Neural progenitor cell (in vitro differentiated cells): ENCODE data around the gene KPNA1. TPM values are rescaled to one million over a fixed set of nuclear protein-coding genes. Genes with fewer than 3 reads are reported as not detected.
A peak's percentile ranks its signal among the peaks of the same experiment; 100 is the strongest.

Experiments used
- DNase-seq: peaks from one replicate; pipeline ENCODE4 v3.0.0-alpha.2; 2016; ENCODE audit warnings: low spot score
- H2AFZ ChIP-seq: fragments of 200-600 bp; sonication (generic); replicated peaks from 2 replicates; pipeline ENCODE4 v1.6.1; 2016; ENCODE audit warnings: antibody characterized with exemption
- H3F3A ChIP-seq: fragments of 200-600 bp; sonication (generic); 2 replicates; pipeline ENCODE4 v1.6.1; 2016; ENCODE audit warnings: antibody characterized with exemption, low read depth
- H3K27ac ChIP-seq: fragments of 200-600 bp; sonication (generic); 2 replicates; pipeline ENCODE4 v1.5.1; 2016; ENCODE audit warnings: mild to moderate bottlenecking
- H3K27me3 ChIP-seq: fragments of 200-600 bp; sonication (generic); 2 replicates; pipeline ENCODE4 v1.6.1; 2016; ENCODE audit warnings: mild to moderate bottlenecking, moderate library complexity
- H3K36me3 ChIP-seq: fragments of 200-600 bp; sonication (generic); 2 replicates; pipeline ENCODE4 v1.5.1; 2016
- H3K4me1 ChIP-seq: fragments of 200-600 bp; sonication (generic); 2 replicates; pipeline ENCODE4 v1.6.1; 2016; ENCODE audit warnings: mixed run types
- H3K4me2 ChIP-seq: fragments of 200-600 bp; sonication (generic); 2 replicates; pipeline ENCODE4 v1.6.1; 2016
- H3K4me3 ChIP-seq: fragments of 200-600 bp; sonication (generic); 2 replicates; pipeline ENCODE4 v1.5.1; 2016
- H3K79me2 ChIP-seq: fragments of 200-600 bp; sonication (generic); 2 replicates; pipeline ENCODE4 v1.6.1; 2016; ENCODE audit warnings: low read depth
- H3K9ac ChIP-seq: fragments of 200-600 bp; sonication (generic); 2 replicates; pipeline ENCODE4 v1.6.1; 2016
- H3K9me3 ChIP-seq: fragments of 200-600 bp; sonication (generic); 2 replicates; pipeline ENCODE4 v1.5.1; 2016; ENCODE audit warnings: low read depth
- H4K20me1 ChIP-seq: fragments of 200-600 bp; sonication (generic); 2 replicates; pipeline ENCODE4 v1.6.1; 2016; ENCODE audit warnings: low read depth
- H3K27ac Mint-ChIP-seq: 3 replicates; pipeline ENCODE4 v1.8.0; 2021; ENCODE audit warnings: mixed read lengths
- H3K27me3 Mint-ChIP-seq: 2 replicates; pipeline ENCODE4 v1.8.0; 2022; ENCODE audit warnings: low read depth, mild to moderate bottlenecking, inconsistent platforms, moderate library complexity, mixed read lengths; ENCODE audit not compliant: insufficient read depth
- H3K36me3 Mint-ChIP-seq: 3 replicates; pipeline ENCODE4 v1.8.0; 2021; ENCODE audit warnings: mixed read lengths
- H3K4me1 Mint-ChIP-seq: 3 replicates; pipeline ENCODE4 v1.8.0; 2021; ENCODE audit warnings: mixed read lengths
- H3K4me3 Mint-ChIP-seq: 3 replicates; pipeline ENCODE4 v1.8.0; 2021; ENCODE audit warnings: mild to moderate bottlenecking, moderate library complexity, mixed read lengths
- H3K9me3 Mint-ChIP-seq: 3 replicates; pipeline ENCODE4 v1.8.0; 2020; ENCODE audit warnings: mixed read lengths
- EZH2 ChIP-seq: fragments of 200-600 bp; sonication (generic); IDR thresholded peaks from 2 replicates; pipeline ENCODE4 v1.6.1; 2017; ENCODE audit warnings: antibody characterized with exemption, mild to moderate bottlenecking, moderate library complexity
- EZH2phosphoT487 ChIP-seq: fragments of 200-600 bp; sonication (generic); IDR thresholded peaks from 2 replicates; pipeline ENCODE4 v1.6.1; 2017; ENCODE audit warnings: antibody characterized with exemption
- total RNA-seq: library from RNA; depleted of rRNA; stranded (reverse); fragments of >200 nt; gene quantifications from 2 replicates; pipeline ENCODE4 v1.2.3, GENCODE V29; 2015; ENCODE audit warnings: low replicate concordance
- TF ChIP-seq, protein P1 (sequence below): fragments of 200-600 bp; sonication (generic); IDR thresholded peaks from 2 replicates; pipeline ENCODE4 v1.5.1; 2017; ENCODE audit warnings: antibody characterized with exemption, mild to moderate bottlenecking

KPNA1 gene
- total RNA-seq, 1 donor from 2014 or later = 37.1 TPM

DNA sequence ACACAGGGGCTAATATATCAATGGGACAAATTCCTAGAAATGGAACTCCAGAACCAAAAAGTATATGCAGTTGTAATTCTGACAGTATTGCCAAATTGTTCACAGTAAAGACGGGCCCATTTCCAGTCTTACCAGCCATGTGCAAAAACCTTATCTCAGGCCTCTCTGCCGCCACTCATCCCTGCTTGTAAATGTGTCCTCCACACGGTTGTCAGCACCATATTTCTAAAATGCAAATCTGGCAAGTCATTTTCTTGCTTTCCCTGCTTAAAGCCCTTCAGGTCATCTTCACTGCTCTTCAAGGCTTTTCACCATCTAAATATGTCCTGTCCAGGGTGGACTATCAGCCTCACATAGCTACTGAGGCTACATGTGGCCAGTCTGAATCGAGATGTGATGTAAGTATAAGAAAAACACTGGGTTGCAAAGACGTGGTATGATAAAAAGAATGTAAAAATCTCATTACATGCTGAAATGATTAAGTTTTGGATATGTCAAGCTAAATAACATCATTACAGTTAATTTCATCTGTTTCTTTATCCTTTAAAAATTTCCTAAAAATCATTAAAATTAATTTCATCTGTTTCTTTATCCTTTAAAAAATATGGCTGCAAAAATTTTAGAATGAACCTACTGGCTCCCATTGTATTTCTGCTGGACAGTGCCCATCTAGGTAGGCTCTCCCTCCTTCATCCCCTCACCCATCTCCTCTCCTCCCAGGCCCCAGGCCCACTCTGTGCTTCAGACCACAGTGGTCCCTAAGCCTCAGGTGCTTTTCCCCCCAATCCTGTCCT, 48.4 kb upstream of the KPNA1 start:
- no peaks in the 10 kb centered on the region for H4K20me1 ChIP-seq

DNA sequence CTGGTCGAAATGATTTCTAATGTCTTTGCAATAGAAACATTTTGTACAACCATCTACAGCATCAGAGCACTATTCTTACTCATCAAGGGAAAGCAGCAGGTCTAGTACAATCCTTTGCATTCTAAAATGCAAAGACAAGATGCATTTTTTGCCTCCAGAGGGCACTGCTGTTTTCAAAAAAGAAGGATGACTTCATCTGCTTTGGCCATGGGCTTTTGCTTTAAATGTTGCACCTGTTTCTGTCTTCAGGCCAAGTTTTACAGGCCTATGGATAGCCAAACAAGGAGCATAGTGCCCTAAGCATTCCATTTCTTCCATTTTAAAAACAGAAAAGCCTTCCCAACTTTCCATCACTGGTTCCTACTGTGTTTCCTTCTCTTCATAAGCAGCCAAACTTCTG, 45.9 kb upstream of the KPNA1 start:
- no peak overlapping the region for H3K9ac ChIP-seq
- no peak overlapping the region for H3K27ac Mint-ChIP-seq
- peak; percentile 67 for DNase-seq

More for the DNA sequence above, 48.4 kb upstream of the KPNA1 start:
- H3K4me3 Mint-ChIP-seq = peak overlapping the region; percentile 79
- Histone ChIP-seq H3K36me3 (no peaks in the 10 kb centered on the region), H3K4me1 (peaks cover 13% of the 10 kb centered on the region), H2AFZ (peak overlapping the region; percentile 95), H3K9ac (no peak overlapping the region), H3K4me2 (peak overlapping the region; percentile 87), H3K4me3 (no peak overlapping the region), H3K27me3 (peaks cover 21% of the 10 kb centered on the region), H3K9me3 (no peaks in the 10 kb centered on the region), H3K79me2 (no peaks in the 10 kb centered on the region), H3K27ac (no peak overlapping the region), H3F3A (peaks cover 11% of the 10 kb centered on the region)
- no peaks in the 10 kb centered on the region for H3K9me3 Mint-ChIP-seq
- TF ChIP-seq, protein P1, sequence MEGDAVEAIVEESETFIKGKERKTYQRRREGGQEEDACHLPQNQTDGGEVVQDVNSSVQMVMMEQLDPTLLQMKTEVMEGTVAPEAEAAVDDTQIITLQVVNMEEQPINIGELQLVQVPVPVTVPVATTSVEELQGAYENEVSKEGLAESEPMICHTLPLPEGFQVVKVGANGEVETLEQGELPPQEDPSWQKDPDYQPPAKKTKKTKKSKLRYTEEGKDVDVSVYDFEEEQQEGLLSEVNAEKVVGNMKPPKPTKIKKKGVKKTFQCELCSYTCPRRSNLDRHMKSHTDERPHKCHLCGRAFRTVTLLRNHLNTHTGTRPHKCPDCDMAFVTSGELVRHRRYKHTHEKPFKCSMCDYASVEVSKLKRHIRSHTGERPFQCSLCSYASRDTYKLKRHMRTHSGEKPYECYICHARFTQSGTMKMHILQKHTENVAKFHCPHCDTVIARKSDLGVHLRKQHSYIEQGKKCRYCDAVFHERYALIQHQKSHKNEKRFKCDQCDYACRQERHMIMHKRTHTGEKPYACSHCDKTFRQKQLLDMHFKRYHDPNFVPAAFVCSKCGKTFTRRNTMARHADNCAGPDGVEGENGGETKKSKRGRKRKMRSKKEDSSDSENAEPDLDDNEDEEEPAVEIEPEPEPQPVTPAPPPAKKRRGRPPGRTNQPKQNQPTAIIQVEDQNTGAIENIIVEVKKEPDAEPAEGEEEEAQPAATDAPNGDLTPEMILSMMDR = no peak
- H3K27me3 Mint-ChIP-seq = peaks cover 12% of the 10 kb centered on the region
- H3K4me1 Mint-ChIP-seq = peaks cover 10% of the 10 kb centered on the region
- no peaks in the 10 kb centered on the region for H3K36me3 Mint-ChIP-seq
- no peak overlapping the region for H3K27ac Mint-ChIP-seq
- no peak for DNase-seq

DNA sequence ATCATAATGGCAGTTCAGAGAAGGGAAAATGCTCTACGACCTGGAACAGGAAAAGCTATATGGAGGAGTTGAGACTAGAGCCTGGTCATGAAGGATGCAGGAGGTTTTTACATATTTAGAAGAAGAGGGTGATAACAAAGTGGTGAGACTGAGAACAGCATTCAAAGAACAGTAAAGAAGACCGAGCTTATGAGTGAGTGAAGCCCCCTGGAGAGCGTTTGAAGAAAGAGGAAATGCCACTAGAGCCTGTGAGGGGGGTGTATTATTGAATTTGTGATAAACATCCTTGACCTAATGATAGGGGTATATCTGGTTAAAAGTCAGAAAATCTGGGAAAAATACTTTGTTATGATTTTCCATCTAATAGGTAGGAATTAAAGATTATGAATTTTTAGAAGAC, 45.2 kb upstream of the KPNA1 start:
- Histone ChIP-seq H3F3A (peaks cover 9% of the 10 kb centered on the region), H3K4me3 (no peak overlapping the region), H4K20me1 (no peaks in the 10 kb centered on the region), H3K4me2 (no peak overlapping the region), H3K9ac (no peak overlapping the region), H3K9me3 (no peaks in the 10 kb centered on the region), H3K27ac (no peak overlapping the region), H3K4me1 (peaks cover 12% of the 10 kb centered on the region), H3K36me3 (no peaks in the 10 kb centered on the region), H2AFZ (no peak overlapping the region), H3K27me3 (peaks cover 19% of the 10 kb centered on the region), H3K79me2 (no peaks in the 10 kb centered on the region)
- no peak overlapping the region for H3K27ac Mint-ChIP-seq
- no peaks in the 10 kb centered on the region for H3K9me3 Mint-ChIP-seq
- no peak for DNase-seq
- TF ChIP-seq, protein P1 = no peak
- TF ChIP-seq EZH2phosphoT487 = no peak
- no peak for TF ChIP-seq EZH2
- peaks cover 12% of the 10 kb centered on the region for H3K27me3 Mint-ChIP-seq
- peaks cover 8% of the 10 kb centered on the region for H3K4me1 Mint-ChIP-seq
- no peak overlapping the region for H3K4me3 Mint-ChIP-seq
- no peaks in the 10 kb centered on the region for H3K36me3 Mint-ChIP-seq

More for the DNA sequence above, 45.9 kb upstream of the KPNA1 start:
- Histone ChIP-seq H3K79me2 (no peaks in the 10 kb centered on the region), H3K36me3 (no peaks in the 10 kb centered on the region), H3K27ac (no peak overlapping the region), H3K4me1 (peaks cover 13% of the 10 kb centered on the region), H3K9me3 (no peaks in the 10 kb centered on the region), H3F3A (peaks cover 11% of the 10 kb centered on the region), H4K20me1 (no peaks in the 10 kb centered on the region), H3K4me3 (no peak overlapping the region), H3K4me2 (no peak overlapping the region), H3K27me3 (peaks cover 21% of the 10 kb centered on the region), H2AFZ (no peak overlapping the region)
- TF ChIP-seq, protein P1 = peak; percentile 68
- TF ChIP-seq EZH2 = no peak
- TF ChIP-seq EZH2phosphoT487 = no peak
- Mint-ChIP-seq H3K4me3 (no peak overlapping the region), H3K4me1 (peaks cover 10% of the 10 kb centered on the region), H3K9me3 (no peaks in the 10 kb centered on the region), H3K36me3 (no peaks in the 10 kb centered on the region), H3K27me3 (peaks cover 13% of the 10 kb centered on the region)
